HG03103 (cell line): Measurements from ENCODE around the gene CD2.
"Not testable (repeated sequence)": the region's sequence is repeated elsewhere in the genome, so short reads cannot be mapped to it uniquely, and the experiment has no call there.

ENCODE experiments used
- ATAC-seq: cut with Tn5 transposase; IDR thresholded peaks from one replicate; pipeline ENCODE4 v1.9.1; 2021; ENCODE audit warnings: low read depth; ENCODE audit not compliant: unreplicated experiment

CD2 gene

GRCh38 chr1:116756092-116756491, 1.9 kb downstream of the CD2 start:
- ATAC-seq: not testable (repeated sequence)

- ATAC-seq: not testable (repeated sequence)
Observed at GRCh38 chr1:116758456-116758815, 4.2 kb downstream of the CD2 start.

- ATAC-seq: no peak
Observed at GRCh38 chr1:116759636-116760035, 5.4 kb downstream of the CD2 start.

GRCh38 chr1:116760487-116760886, 6.3 kb downstream of the CD2 start:
- ATAC-seq: no peak

GRCh38 chr1:116760996-116761665, 6.9 kb downstream of the CD2 start:
- no peak for ATAC-seq

GRCh38 chr1:116762281-116762680, 8.1 kb downstream of the CD2 start:
- ATAC-seq: no peak

- no peak for ATAC-seq
Observed at GRCh38 chr1:116762781-116763115, 8.5 kb downstream of the CD2 start.

- no peak for ATAC-seq
Observed at GRCh38 chr1:116763116-116763786, 9.0 kb downstream of the CD2 start.

- no peak for ATAC-seq
Observed at GRCh38 chr1:116763787-116764465, 9.7 kb downstream of the CD2 start.

GRCh38 chr1:116764466-116764898, 10.3 kb downstream of the CD2 start:
- no peak for ATAC-seq

GRCh38 chr1:116764906-116765862, 11.0 kb downstream of the CD2 start:
- ATAC-seq: no peak

GRCh38 chr1:116765962-116766361, 11.7 kb downstream of the CD2 start:
- no peak for ATAC-seq

GRCh38 chr1:116766616-116767469, 12.6 kb downstream of the CD2 start:
- ATAC-seq: no peak

GRCh38 chr1:116767782-116768382, 13.7 kb downstream of the CD2 start:
- ATAC-seq: no peak

- ATAC-seq: no peak
Observed at GRCh38 chr1:116768416-116769103, 14.3 kb downstream of the CD2 start.

- ATAC-seq: no peak
Observed at GRCh38 chr1:116769104-116769452, 14.8 kb downstream of the CD2 start.

GRCh38 chr1:116769561-116769977, 15.3 kb downstream of the CD2 start:
- ATAC-seq: peak; percentile 82

- ATAC-seq: no peak
Observed at GRCh38 chr1:116769994-116770393, 15.8 kb downstream of the CD2 start.

GRCh38 chr1:116770625-116771024, 16.4 kb downstream of the CD2 start:
- no peak for ATAC-seq
